T47D (cell line): ENCODE data around the gene RBL1.
"Not testable (repeated sequence)": the region's sequence is repeated elsewhere in the genome, so short reads cannot be mapped to it uniquely, and the experiment has no call there.

Experiments
- DNase-seq, 2 experiments: peaks; one replicate each; pipeline versions ENCODE4 v3.0.0 to v3.0.0-alpha.2; 2011 to 2012; ENCODE audit warnings: low read depth in 1 of 2, low spot score in 1 of 2
- JUND ChIP-seq: IDR thresholded peaks from 2 replicates; pipeline ENCODE4 v1.6.1; 2012; ENCODE audit warnings: low read depth
- in situ Hi-C: cut with HindIII; loops from 2 replicates; pipeline ENCODE4 v1.10.0; 2016; ENCODE audit warnings: low sequenced_read_pairs, low pct_unique_long_range_greater_than_20kb

RBL1 gene

GRCh38 chr20:37053230-37053950 lies 42.4 kb downstream of the RBL1 start:
- no peak for TF ChIP-seq JUND
- in situ Hi-C loops = no loop called here

GRCh38 chr20:37042986-37043972 lies 52.5 kb downstream of the RBL1 start:
- no peak for DNase-seq
- TF ChIP-seq JUND = no peak
- in situ Hi-C loops = no loop called here

More at GRCh38 chr20:37053230-37053950, 42.4 kb downstream of the RBL1 start:
- DNase-seq = no peak

- in situ Hi-C loops = not testable (repeated sequence)
These were observed 56.4 kb downstream of the RBL1 start for GRCh38 chr20:37039366-37039765.

GRCh38 chr20:37032077-37032476 lies 63.7 kb downstream of the RBL1 start:
- no peak for DNase-seq
- no peak for TF ChIP-seq JUND
- in situ Hi-C loops = no loop called here

More at GRCh38 chr20:37039366-37039765, 56.4 kb downstream of the RBL1 start:
- not testable (repeated sequence) for DNase-seq

GRCh38 chr20:37020636-37021035 lies 75.2 kb downstream of the RBL1 start:
- no peak for DNase-seq
- in situ Hi-C loops = no loop called here
- TF ChIP-seq JUND = no peak

GRCh38 chr20:37012631-37013030 lies 83.2 kb downstream of the RBL1 start:
- DNase-seq, in situ Hi-C loops: not testable (repeated sequence)

GRCh38 chr20:37011858-37012257 lies 83.9 kb downstream of the RBL1 start:
- DNase-seq, in situ Hi-C loops: not testable (repeated sequence)

GRCh38 chr20:37011147-37011546 lies 84.7 kb downstream of the RBL1 start:
- in situ Hi-C loops = no loop called here
- TF ChIP-seq JUND = no peak

GRCh38 chr20:37007898-37008649 lies 87.7 kb downstream of the RBL1 start:
- peak; percentile 59 to 73 for DNase-seq
- no peak for TF ChIP-seq JUND
- in situ Hi-C loops = no loop called here

More at GRCh38 chr20:37011147-37011546, 84.7 kb downstream of the RBL1 start:
- no peak for DNase-seq

GRCh38 chr20:37005062-37005942 lies 90.5 kb downstream of the RBL1 start:
- in situ Hi-C loops, DNase-seq: not testable (repeated sequence)

- DNase-seq, in situ Hi-C loops: not testable (repeated sequence)
These were observed 94.2 kb downstream of the RBL1 start for GRCh38 chr20:37001634-37002033.

GRCh38 chr20:37000171-37000570 lies 95.6 kb downstream of the RBL1 start:
- DNase-seq, in situ Hi-C loops: not testable (repeated sequence)
